Activated CD4-positive, alpha-beta memory T cell treated with anti-CD3 and anti-CD28 coated beads for 36 hours (primary cell): ENCODE measurements around the gene FCGBP. TPM values are rescaled to one million over a fixed set of nuclear protein-coding genes. Genes with fewer than 3 reads are reported as not detected.
"Not testable (repeated sequence)": the region's sequence is repeated elsewhere in the genome, so short reads cannot be mapped to it uniquely, and the experiment has no call there.

ENCODE experiments used
- CTCF ChIA-PET: fragments of 350-600 bp; sonication (Branson Sonifier 250); formaldehyde crosslinking; loops from one replicate; lab custom pipeline; 2021; ENCODE audit warnings: antibody characterized with exemption, inconsistent platforms; lab: Charles Lee
- POLR2A ChIA-PET: fragments of 350-600 bp; sonication (Branson Sonifier 250); formaldehyde crosslinking; loops from one replicate; lab custom pipeline; 2021; ENCODE audit warnings: antibody characterized with exemption; lab: Charles Lee
- DNase-seq: peaks from one replicate; pipeline ENCODE4 v3.0.0-alpha.2; 2020
- H3K27ac Mint-ChIP-seq: one replicate; pipeline ENCODE4 v1.8.0; 2021; ENCODE audit warnings: mixed read lengths
- H3K27me3 Mint-ChIP-seq: one replicate; pipeline ENCODE4 v1.8.0; 2021; ENCODE audit warnings: mixed read lengths
- H3K36me3 Mint-ChIP-seq: one replicate; pipeline ENCODE4 v1.8.0; 2021; ENCODE audit warnings: mixed read lengths
- H3K4me1 Mint-ChIP-seq: one replicate; pipeline ENCODE4 v1.8.0; 2021; ENCODE audit warnings: low read depth, mixed read lengths
- H3K4me3 Mint-ChIP-seq: one replicate; pipeline ENCODE4 v1.8.0; 2021; ENCODE audit warnings: mild to moderate bottlenecking, mixed read lengths
- H3K9me3 Mint-ChIP-seq: one replicate; pipeline ENCODE4 v1.8.0; 2021; ENCODE audit warnings: mixed read lengths
- intact Hi-C: fragments of 100-400 bp; cut with micrococcal nuclease; formaldehyde crosslinking; loops from one replicate; pipeline ENCODE4 v1.15.1; 2023
- total RNA-seq, 2 experiments: library from RNA; stranded (reverse); gene quantifications; one replicate each; pipeline ENCODE4 v1.2.3, GENCODE V29; 2021

Gene FCGBP
- total RNA-seq, 2 experiments from 2014 or later = 3.6 TPM

DNA sequence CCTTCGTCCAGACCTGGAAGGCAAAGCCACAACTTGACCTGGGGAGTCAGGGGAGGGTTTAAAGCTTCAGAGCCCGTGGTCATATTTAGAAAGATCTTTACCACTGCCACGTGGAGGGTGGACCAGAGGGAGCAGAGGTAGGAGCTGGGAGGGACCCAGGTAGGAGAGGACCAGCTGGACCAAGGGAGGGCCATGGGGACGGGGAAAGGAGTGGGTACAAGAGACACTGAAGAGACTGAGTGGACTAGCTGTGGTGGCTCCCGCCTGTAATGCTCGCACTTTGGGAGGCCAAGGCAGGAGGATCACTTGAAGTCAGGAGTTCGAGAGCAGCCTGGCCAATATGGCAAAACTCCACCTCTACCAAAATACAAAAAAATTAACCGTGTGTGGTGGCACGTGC is 49.7 kb downstream of the FCGBP start:
- POLR2A ChIA-PET, DNase-seq, H3K36me3 Mint-ChIP-seq, H3K27me3 Mint-ChIP-seq, H3K9me3 Mint-ChIP-seq, H3K4me1 Mint-ChIP-seq, CTCF ChIA-PET, H3K4me3 Mint-ChIP-seq, H3K27ac Mint-ChIP-seq, intact Hi-C loops: not testable (repeated sequence)

Other genes starting within 250 kb of the FCGBP start
- 1 to 10 TPM; 1.6 to 2.5 TPM for gene LGALS14, start 230.2 kb downstream of the FCGBP start, total RNA-seq
- gene CLC, start 196.6 kb downstream of the FCGBP start, total RNA-seq = 1 to 10 TPM; 4.0 to 4.7 TPM
- not detected for gene LEUTX, start 155.8 kb downstream of the FCGBP start, total RNA-seq
- 1 to 10 TPM; 4.5 to 4.8 TPM for gene DYRK1B, start 100.5 kb downstream of the FCGBP start, total RNA-seq
- gene FBL, start 88.3 kb downstream of the FCGBP start, total RNA-seq = 100 to 1,000 TPM; 579 to 589 TPM
- gene PSMC4, start 36.5 kb upstream of the FCGBP start, total RNA-seq = 100 to 1,000 TPM; 105 to 107 TPM
- 1 to 10 TPM; 4.2 to 5.5 TPM for gene ZNF546, start 62.4 kb upstream of the FCGBP start, total RNA-seq
- 10 to 100 TPM; 11.8 to 13.9 TPM for gene ZNF780B, start 121.6 kb upstream of the FCGBP start, total RNA-seq
- 10 to 100 TPM; 17.2 to 17.3 TPM for gene ZNF780A, start 156.3 kb upstream of the FCGBP start, total RNA-seq